ENCODE data around the gene CDC20B.
"Not testable (repeated sequence)": the region's sequence is repeated elsewhere in the genome, so short reads cannot be mapped to it uniquely, and the experiment has no call there.

Gene CDC20B

DNA sequence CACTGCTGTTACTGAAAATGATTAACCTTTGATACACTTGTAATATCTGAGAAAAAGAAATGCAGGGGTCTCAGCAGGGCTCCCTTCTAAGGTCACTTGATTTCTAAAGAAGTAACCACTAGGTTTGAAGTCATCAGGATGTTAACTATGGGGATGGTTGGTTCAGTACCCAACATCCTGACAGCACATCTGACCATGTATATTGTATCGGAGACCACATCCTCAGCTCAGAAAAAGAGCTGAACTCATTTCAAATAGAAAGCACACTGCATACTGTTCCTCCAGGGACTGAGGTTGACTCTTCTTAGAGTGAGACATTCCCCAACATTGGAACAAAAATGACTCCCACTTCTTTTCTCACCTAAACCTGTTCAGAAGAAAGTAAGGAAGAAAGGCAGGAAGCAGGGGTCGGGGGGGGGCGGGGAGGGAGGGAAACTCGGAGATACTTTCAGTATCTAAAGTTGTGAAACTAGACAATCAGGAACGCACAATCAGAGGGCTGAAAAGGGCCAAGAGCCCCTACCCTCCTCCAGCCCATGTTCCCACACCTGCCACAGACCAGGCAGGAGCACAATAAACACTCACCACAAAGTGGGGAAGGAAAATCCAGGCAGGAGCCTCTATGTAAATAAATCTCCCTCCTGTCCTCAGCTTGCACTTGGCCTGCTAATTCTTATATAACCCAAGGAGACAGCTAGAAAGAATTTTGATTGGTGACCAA is 71.3 kb downstream of the CDC20B start:
- no peak for DNase-seq

DNA sequence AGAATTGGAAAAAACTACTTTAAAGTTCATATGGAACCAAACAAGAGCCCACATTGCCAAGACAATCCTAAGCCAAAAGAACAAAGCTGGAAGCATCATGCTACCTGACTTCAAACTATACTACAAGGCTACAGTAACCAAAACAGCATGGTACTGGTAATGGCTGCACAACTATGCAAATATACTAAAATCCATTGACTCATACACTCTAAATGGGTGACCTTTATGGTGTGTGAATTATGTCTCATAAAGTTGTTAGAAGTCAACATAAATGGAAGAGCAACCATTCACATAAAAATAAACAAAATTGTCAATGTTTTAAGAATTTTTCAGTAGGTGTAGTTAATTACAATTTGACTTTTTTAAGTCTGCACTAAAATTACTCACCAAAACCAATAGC is 71.8 kb downstream of the CDC20B start:
- not testable (repeated sequence) for DNase-seq

DNA sequence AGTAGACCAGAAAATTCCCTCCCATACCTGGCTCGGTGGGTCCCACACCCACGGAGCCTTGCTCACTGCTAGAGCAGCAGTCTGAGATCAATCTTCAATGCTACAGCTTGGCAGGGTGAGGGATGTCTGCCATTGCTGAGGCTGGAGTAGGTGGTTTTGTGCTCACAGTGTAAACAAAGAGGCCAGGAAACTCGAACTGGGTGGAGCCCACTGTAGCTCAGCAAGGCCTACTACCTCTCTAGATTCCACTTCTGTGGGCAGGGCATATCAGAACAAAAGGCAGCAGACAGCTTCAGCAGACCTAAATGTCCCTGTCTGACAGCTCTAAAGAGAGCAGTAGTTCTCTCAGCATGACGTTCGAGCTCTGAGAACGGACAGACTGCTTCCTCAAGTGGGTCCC is 76.1 kb downstream of the CDC20B start:
- no peak for DNase-seq

DNA sequence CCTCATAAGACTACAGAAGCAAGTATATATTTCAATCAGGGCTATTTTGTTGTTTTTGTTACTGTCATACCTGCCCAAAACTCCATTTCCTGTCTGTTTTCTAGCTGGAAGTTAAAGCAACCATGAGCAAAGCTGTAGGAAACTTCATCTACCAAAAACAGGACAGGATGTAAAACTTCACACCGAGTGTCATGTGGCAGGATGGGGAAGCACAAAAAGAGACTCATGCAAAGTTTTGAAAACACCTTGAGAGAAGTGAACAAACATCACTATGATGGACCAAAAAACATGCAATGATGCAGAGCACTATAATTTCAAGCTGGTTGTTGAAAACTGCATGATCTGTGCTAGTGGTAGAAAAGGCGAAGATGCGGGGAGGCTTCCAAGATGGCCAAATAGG is 76.8 kb downstream of the CDC20B start:
- DNase-seq, result no peak

DNA sequence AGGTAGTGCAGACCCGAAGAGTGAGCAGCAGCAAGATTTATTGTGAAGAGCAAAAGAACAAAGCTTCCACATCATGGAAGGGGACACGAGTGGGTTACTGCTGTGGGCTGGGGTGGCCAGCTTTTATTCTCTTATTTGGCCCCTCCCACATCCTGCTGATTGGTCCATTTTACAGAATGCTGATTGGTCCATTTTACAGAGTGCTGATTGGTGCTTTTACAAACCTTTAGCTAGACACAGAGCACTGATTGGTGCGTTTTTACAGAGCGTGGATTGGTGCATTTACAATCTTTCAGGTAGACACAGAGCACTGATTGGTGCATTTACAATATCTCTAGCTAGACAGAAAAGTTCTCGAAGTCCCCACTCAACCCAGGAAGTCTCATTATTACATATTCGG is 82.0 kb downstream of the CDC20B start:
- not testable (repeated sequence) for DNase-seq

DNA sequence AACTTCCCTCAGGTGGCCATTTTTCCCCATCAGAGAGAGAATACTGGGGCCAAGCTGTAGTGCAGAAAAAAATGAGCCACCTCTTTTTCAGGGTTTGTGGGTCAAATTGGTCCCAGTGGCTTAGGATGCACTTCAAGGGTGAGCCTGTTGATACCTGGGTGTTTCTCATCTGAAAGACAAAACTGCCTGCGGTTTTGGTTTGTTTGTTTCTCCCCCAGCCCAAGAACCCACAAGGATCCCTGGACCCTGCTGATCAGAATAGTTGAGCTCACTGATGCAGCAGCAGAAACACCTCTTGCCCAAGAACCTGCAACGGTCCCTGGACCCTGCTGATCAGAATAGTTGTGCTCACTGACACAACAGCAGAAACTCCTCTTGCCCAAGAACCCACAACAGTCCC is 83.7 kb downstream of the CDC20B start:
- DNase-seq, result not testable (repeated sequence)

DNA sequence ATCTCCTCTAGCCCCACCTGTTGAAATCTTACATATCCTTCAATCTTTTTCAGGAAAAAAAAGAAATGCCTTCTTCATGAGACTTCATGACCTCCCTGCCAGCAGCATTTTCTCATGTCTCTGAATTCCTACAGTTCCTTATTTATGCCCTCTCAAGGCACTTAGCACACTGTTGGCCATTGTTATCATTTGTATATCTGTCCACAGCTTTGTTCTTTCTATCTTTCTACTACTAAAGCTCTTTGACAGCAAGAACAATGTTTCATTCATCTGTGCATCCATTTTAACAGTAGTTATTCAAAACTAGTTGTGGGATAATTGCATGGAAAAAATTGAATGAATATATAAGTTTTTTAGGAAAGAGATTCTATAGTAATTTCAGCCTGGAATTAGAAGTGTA is 91.4 kb downstream of the CDC20B start:
- no peak for DNase-seq

DNA sequence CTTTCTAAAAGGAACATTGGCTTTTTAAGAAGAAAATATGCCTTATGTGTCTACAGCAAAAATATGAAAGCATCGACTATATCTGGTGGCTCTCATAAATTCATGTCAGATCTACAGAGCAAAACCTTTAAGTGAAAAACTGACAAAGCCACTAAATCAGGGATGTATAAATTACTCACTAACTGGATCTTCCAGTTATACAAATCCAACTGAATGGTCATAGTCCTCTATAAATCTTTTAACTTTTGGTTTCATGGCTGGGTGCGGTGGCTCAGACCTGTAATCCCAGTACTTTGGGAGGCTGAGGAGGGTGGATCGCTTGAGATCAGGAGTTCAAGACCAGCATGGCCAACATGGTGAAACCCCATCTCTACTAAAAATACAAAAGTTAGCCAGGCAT is 99.8 kb downstream of the CDC20B start:
- no peak for DNase-seq

DNA sequence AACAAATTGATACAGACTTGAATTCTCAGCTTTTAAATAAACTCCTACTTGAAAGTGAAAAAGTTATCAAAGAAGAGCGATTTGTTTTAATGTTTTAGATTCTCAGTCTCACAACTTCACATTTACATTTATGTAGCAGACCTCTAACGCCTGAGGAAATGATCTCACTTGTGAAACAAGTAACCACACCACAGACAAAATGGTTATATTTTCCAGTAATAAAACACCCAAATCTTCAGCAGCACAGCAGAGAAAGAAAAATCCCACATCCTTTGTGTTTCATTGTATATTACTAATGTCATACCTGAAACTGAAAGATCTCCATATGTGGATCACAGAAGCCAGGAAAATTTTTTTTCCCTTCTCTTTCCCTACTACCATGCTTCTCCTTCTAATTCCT is 100.3 kb downstream of the CDC20B start:
- DNase-seq, result no peak

DNA sequence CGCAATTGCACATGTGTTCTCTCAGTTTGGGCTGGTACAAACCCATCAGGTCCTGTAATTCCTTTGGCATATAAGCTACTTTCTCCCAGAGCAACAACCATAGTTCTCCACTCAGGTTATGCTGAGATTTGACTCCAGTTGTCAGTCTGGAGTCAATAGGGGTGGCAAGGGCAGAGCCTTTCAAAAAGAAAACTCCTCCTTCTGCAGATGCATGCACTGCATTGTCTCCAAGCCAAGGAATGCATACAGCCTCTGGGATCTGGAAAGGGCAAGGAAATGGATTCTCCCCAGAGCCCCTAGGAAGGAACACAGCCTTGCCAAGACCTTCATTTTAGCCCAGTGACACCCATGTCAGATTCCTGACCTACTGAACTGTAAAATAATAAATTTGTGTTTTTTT is 101.6 kb downstream of the CDC20B start:
- no peak for DNase-seq

DNA sequence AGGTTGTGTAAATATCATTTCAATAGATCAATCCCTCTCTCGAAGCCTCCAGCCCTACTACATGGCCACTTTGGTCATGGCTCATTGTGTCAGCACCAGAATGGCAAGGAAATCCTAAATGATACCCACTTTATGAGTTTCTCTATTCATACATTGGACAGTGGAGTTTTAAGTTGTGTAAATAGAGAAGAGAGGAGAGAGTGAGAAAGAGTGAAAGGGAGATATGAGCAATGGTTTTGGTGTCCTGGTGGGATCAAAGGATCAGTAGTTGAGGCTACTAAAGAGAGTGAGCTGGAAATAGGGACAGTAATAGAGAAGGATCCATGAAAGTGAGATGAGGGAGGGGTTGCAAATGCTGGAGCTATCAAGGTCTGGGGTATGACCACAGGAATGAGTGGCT is 102.0 kb downstream of the CDC20B start:
- no peak for DNase-seq

DNA sequence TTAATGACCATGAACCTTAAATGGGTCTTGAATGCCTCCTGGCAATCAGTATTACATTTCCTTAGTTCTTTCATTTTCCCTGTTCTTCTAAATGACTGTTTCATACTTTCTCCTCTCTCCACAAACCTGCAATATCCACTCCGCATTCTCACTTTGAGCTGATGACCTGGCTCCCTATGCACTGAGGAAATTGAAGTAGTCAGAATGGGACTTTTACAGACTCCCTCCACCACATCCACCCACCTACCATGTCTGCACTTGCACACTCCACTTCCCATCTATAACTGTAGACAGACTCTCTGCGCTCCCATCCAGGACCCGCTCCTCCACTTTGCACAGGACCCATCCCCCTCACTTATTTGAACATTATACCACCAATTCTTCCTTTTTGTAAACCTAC is 106.7 kb downstream of the CDC20B start:
- DNase-seq, result no peak

DNA sequence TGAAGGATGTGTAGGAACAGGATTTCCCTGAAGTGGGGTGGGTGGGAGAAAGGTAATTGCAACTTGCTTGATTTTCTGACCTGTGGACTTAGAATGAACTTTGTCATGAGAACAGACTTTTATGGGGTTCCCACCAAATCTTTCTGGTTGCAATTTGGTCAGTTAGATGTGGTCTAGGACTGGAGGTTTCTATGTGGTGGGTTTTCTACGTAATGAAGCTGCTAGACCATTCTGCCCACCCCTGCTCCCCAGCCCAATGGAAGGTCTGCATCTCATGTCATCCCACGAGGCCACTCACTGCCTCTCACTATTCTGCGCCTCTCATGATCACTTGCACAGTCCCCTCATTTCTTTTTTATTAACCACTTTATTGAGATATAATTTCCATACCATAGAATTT is 108.5 kb downstream of the CDC20B start:
- no peak for DNase-seq

DNA sequence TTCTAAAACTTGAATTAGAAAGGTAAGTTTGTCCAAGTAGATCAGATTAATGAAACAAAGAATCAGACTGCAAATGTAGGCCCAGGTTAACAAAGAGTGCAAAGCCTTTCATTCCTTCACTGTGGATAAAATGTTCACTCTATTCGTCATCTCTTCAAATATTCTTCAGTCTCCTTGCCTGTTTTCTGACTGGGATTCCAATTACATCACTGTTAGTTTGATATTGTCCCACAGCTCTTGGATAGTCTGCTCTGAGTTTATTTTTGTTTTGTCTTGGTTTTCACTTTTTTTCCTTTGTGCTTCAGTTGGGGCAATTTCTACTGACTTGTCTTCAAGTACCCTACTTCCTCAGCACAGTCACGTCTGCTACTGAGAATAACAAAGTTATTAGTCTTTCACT is 109.1 kb downstream of the CDC20B start:
- no peak for DNase-seq

DNA sequence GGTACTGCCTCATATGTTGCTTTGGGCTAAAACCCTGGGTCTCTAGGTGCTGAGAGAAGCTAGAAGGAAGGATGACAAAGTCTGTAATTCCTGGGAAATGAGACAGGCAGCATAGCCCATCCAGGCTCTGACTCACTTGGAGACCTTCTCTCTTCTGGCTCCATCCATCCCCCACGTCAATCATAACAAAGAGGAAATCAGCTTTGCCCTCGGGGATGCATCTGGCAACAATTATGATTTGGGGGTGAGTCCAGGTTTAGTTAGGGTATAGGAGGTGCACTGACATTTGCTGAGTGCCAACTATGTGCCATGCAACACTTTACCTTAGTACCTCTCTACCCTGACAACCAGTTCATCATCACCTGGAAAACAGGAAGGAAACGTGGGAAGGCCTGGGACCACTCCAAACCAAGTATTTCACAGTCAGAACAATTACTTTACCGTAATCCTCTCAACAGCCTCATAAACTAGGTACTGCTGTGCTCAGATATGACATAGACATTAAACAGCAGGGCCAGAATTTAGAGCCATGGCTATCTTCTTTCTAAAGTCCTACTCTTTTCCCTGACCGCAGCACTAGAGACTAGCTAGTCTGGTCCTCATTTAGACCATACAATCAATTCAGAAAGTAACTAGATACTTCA is 109.6 kb downstream of the CDC20B start:
- DNase-seq, result no peak
